GM18519 (cell line): ENCODE data around the gene SGPL1.

Source experiments
- ATAC-seq: cut with Tn5 transposase; IDR thresholded peaks from one replicate; pipeline ENCODE4 v1.9.1; 2021; ENCODE audit warnings: mild to moderate bottlenecking, moderate library complexity; ENCODE audit not compliant: unreplicated experiment, low FRiP score

SGPL1 gene

GRCh38 chr10:70902661-70903261 is 87.0 kb downstream of the SGPL1 start:
- no peak for ATAC-seq

GRCh38 chr10:70903262-70903921 is 87.6 kb downstream of the SGPL1 start:
- ATAC-seq = no peak

- no peak for ATAC-seq
Measured at GRCh38 chr10:70905071-70906021, 89.6 kb downstream of the SGPL1 start.

GRCh38 chr10:70906031-70906783 is 90.5 kb downstream of the SGPL1 start:
- ATAC-seq = no peak

- no peak for ATAC-seq
Measured at GRCh38 chr10:70906953-70907636, 91.3 kb downstream of the SGPL1 start.

- ATAC-seq = no peak
Measured at GRCh38 chr10:70907637-70908405, 92.1 kb downstream of the SGPL1 start.

- ATAC-seq = no peak
Measured at GRCh38 chr10:70908406-70909296, 92.9 kb downstream of the SGPL1 start.

- ATAC-seq = no peak
Measured at GRCh38 chr10:70909326-70909935, 93.7 kb downstream of the SGPL1 start.

GRCh38 chr10:70910486-70911341 is 95.0 kb downstream of the SGPL1 start:
- no peak for ATAC-seq

- no peak for ATAC-seq
Measured at GRCh38 chr10:70911386-70911785, 95.6 kb downstream of the SGPL1 start.

GRCh38 chr10:70912556-70912955 is 96.8 kb downstream of the SGPL1 start:
- no peak for ATAC-seq

GRCh38 chr10:70913191-70913892 is 97.6 kb downstream of the SGPL1 start:
- ATAC-seq = no peak

- no peak for ATAC-seq
Measured at GRCh38 chr10:70913893-70914240, 98.1 kb downstream of the SGPL1 start.

GRCh38 chr10:70914316-70914864 is 98.6 kb downstream of the SGPL1 start:
- ATAC-seq = no peak

- ATAC-seq = no peak
Measured at GRCh38 chr10:70915206-70915605, 99.5 kb downstream of the SGPL1 start.

- ATAC-seq = no peak
Measured at GRCh38 chr10:70915806-70916205, 100.1 kb downstream of the SGPL1 start.
